HG03159 (cell line): ENCODE results near the gene SLC43A3.
"Not testable (repeated sequence)": the region's sequence is repeated elsewhere in the genome, so short reads cannot be mapped to it uniquely, and the experiment has no call there.

ENCODE experiments used
- ATAC-seq: cut with Tn5 transposase; IDR thresholded peaks from one replicate; pipeline ENCODE4 v1.9.1; 2021; ENCODE audit warnings: mild to moderate bottlenecking, moderate library complexity; ENCODE audit not compliant: unreplicated experiment

SLC43A3 gene

DNA sequence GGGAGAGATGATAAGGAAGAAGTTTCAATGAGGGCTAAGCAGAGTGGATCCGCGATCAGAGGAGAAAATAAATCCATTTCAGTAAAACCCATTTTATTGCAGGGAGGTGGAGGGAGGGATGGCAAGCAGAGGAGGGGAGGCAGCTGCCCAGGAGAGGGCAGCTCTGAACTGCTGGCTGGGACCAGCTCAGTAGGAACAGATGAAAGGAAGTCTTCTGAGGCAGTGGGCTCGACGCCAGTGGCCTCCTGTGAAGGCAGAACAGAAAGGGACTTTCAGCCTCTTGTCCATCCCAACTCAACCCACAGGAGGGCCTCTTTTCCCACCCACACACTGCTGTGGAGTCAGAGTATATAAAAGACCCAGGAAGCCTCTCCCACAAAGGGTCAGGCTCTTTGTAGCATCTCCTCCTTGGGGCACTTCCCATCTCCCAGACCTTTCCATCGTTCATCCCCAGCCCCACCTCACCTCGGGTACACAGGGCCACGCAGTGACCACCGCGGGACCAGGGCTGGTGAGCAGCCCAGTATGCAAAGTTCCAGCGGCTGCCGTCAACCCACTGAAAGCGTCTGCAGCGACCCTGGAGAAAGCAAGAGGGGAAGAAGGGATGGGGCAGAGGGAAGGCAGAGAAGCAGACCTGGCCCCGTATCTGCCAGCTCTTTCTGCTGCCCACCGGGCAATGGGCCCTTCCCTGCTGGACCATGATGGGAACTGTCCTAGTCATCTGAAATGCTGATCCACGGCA lies 39.5 kb downstream of the SLC43A3 start:
- no peak for ATAC-seq

DNA sequence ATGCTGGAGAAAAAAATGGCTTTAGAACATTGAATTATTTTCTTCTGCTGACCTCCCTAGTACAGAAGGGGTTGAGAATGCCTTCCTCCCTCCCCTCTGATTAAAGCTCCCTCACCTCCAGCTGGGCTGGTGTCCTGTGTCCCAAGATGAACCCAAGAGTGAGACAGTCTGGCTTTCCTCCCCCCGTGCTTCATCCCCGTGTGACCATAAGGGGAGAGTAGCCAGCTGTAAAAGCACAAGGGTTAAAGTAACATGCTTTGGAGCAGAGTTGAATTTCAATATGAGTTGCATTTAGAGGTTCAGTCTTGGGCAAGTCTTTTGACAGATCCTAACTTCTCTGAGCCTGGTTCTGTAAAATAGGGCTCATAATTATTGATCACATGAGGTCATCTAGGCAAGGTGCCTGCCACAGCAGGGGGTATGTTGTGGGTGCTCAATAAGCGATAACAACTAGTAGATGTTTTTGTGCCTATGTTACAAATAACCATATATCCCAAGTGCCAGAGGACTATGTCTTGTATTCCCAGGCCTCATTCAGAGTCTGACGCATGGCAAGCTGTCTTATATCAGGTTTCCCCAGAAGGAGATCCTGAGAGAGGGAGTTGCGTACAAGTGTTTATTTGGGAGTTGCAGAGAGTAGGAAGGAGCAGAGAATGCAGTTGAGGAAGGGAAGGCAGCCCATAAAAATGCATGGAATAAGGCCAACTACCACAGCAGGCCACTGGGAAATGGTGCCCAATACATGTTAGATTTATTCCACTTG lies 40.6 kb downstream of the SLC43A3 start:
- no peak for ATAC-seq

GRCh38 chr11:57380975-57381374 lies 45.9 kb downstream of the SLC43A3 start, which contains the start of gene PRG3:
PRG3 (minus strand) TSS chr11:57381150; CDS start chr11:57380708, 442 bp downstream.
- ATAC-seq, result no peak

- no peak for ATAC-seq
These were observed 47.2 kb downstream of the SLC43A3 start for GRCh38 chr11:57379732-57380131.

GRCh38 chr11:57378186-57378585 lies 48.7 kb downstream of the SLC43A3 start:
- no peak for ATAC-seq

DNA sequence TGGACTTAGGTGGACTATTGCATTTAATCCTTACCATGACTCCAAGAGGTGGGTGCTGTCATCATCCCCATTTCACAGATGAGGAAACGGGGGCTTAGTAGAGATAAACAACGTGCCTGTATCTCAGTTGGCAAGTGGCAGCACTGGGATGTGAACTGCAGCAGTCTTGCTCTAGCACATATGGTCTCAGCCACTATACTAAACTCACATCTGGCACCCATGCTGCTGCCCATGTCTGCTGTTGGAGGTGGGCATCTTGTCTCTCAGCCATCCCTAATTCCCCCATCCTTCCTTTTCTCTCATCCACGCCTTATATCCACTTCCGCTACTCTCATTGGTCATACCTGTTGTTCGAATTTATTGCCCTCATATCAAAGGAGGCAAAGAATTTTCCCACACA lies 49.8 kb downstream of the SLC43A3 start:
- no peak for ATAC-seq

DNA sequence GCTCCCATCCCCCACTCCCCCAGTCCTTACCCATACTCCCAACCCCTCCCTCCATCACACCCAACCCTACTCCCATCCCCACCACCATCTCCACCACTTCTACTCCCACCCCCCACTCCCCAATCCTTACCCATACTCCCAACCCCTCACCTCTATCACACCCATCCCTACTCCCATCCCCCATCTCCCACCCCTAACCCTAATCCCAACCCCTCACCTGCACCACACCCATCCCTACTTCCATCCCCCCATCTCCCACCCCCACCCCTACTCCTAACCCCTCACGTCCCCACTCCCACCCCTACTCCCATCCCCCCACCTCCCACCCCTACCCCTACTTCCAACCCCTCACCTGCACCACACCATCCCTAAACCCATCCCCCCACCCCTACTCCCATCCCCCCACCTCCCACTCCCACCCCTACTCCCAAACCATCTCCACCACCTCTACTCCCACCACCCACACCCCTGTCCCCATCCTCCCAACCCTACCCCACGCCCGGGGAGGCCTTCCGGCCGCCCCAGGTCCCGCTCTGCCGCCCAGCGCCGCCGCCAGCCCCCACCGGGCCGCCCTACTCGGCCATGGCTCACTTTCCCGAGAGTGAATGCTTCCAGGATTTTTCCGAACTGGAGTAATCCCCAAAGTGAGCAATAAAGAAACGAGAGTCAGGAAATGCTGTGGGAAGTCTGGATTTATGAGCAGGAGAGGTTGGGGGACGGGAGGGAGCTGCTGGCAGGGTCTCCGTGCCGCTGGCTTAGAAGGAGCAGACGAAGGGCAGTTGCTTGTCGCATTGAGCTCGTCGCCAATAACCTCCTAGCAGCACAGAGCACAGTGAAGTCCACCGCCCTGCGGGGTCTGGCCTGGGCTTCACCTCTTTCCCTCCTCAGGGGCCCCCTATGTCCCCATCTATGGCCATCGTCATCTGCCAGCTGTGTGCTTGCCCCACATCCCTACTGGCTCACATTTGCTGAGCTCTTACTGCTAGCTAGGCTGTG lies 50.5 kb downstream of the SLC43A3 start:
- no peak for ATAC-seq

DNA sequence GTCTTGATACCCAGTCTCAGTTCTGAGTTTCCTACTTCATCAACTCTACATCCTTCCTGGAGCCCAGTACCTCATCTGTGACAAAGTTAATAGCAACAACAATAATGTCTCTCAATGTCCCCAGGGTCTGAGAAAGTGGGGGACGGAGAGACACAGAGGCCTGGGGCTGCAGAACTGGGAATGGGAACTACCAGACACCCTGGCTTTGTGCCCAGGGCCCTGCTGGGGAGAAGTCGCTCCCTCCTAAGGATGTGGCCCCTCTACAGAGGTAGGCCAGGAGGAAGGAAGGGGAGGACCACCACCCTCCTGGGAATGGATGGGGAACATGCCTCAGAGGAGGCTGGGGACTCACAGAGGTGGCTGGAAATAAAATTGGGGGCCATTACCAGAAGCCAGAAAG lies 51.4 kb downstream of the SLC43A3 start:
- no peak for ATAC-seq

DNA sequence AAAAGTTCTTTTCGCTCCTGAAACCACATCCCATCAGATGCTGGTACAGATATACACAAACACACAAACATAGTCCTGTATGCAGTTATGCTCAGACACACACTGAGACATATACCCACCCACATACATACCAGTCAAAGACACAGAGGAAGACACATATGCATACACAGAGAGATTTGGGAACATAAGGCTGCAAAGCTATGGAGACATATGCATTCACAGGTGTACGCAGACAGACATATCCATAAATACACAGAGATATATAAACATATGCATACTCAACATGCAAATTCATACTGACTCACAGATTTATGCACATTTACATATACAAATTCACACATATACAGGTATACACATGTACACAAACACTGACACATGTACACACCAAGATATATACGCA lies 52.0 kb downstream of the SLC43A3 start:
- ATAC-seq, result no peak

GRCh38 chr11:57373146-57373545 lies 53.8 kb downstream of the SLC43A3 start:
- no peak for ATAC-seq

DNA sequence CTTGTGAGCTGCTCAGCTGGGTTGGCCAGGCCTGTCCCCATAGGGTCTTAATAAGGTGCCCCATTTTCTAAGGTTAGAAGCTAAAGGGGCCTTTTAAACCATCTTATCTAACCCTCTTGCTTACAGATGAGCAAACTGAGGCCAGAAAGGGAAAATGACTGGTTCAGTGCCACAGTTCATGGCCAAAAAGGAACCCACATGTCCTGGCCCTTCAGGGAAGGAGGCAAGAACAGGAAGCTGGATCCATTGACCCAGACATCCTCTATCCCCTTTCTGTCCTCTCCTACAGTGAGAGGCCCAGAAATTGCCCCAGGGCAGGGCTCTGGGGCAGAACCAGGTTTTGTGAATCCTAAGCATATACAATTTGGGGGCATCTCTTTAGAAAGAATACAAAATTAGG lies 56.0 kb downstream of the SLC43A3 start:
- no peak for ATAC-seq

- no peak for ATAC-seq
These were observed 56.7 kb downstream of the SLC43A3 start for GRCh38 chr11:57370251-57370650.

DNA sequence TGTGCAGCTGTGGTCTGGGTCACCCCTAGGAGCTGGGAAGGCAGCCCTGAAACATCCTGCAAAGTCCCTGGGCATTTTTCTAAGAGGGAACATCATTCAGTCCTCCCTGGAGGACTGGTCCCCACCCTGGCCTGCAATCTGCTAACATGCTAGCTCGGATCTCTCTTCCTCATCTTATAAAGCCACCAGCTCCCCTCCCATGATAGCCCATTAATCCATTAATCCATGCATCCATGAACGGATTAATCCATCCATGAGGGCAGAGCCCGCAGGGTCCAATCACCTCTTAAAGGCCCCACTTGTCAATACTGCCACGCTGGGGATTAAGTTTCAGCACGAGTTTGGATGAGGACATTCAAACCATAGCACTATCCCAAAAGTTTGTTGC lies 58.1 kb downstream of the SLC43A3 start:
- ATAC-seq, result no peak

- no peak for ATAC-seq
These were observed 58.6 kb downstream of the SLC43A3 start for GRCh38 chr11:57368106-57368844.

- no peak for ATAC-seq
These were observed 61.9 kb downstream of the SLC43A3 start for GRCh38 chr11:57364851-57365660.

DNA sequence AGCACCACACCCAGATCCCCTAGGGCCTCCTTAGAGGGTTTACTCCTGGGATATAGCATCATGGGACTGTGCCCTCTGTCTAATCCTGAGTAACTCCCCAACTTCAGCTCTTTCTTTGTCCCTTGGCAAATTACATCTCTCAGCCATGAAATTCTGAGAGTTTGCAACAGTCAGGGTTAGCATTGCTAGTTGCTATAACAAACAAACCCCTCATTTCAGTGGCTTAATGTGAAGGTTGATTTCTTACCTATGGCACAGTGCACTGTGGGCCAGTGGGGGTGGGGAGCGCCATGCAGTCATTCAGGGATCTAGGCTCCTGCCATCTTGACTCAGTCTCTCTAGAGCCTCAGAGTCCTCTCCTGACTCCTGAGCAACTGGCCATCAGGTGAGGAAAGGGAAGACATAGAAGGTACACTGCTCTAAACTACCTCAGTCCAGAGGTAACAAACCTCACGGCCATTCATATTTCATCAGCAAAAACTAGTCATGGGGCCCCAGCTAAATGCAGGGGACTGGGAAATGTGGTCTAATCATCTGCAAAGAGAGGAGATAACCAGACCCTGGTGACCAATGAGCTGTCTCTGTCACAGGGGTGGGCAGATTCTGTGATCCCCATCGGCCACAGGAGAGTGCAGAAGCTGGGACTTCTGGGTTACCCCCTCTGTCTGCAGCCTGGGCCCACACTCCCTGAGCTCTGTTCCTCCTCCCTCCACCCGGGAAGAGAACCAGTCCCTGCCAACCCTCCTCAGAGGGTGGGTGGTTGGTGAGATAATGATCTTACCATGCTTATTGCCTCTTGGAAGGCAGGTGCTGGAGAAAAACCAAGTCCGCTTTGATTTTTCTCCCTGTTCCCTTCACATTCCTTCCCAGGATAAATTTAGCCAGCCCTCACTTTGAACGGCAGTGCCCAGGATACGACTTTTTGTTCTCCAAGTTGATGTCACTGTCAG lies 63.5 kb downstream of the SLC43A3 start:
- no peak for ATAC-seq

DNA sequence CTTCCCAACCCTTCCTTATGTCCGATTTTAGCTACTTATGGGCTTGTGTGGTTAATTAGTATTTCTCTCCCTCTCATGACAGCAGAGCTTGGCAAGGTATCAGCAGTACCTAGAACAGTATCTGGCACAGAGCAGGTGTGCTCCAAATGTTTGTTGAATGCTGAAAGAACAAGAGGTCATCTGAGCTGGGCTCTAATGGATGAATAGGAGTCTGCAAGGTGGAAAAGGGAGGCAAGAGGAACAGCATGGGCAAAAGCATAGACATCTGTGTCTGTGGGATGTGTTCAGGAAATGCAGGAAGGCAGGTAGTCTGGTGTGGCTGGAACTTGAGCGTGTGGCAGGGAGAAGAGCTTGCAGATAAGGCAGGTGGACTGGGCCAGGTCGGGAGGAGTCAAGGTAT lies 65.0 kb downstream of the SLC43A3 start:
- ATAC-seq, result no peak

GRCh38 chr11:57361420-57361819 lies 65.5 kb downstream of the SLC43A3 start:
- ATAC-seq, result not testable (repeated sequence)
